Hepatocyte (in vitro differentiated cells): ENCODE data around the gene KRT10.

ENCODE experiments used
- CTCF ChIP-seq: fragments of 200-600 bp; sonication (generic); IDR thresholded peaks from 2 replicates; pipeline ENCODE4 v1.5.1; 2016; ENCODE audit warnings: antibody characterized with exemption, mild to moderate bottlenecking; ENCODE audit not compliant: poor library complexity
- EZH2phosphoT487 ChIP-seq: fragments of 200-600 bp; sonication (generic); IDR thresholded peaks from one replicate; pipeline ENCODE4 v1.6.1; 2018; ENCODE audit warnings: antibody characterized with exemption, mild to moderate bottlenecking, low read depth, moderate library complexity; ENCODE audit not compliant: unreplicated experiment, severe bottlenecking

- TF ChIP-seq CTCF, result no peak
- TF ChIP-seq EZH2phosphoT487, result no peak
Measured at GRCh38 chr17:40809721-40810421, 12.5 kb downstream of the KRT10 start.
